Thymus (tissue), 14 donors: Measurements from ENCODE around the gene FAM3D. TPM values are rescaled to one million over a fixed set of nuclear protein-coding genes. Genes with fewer than 3 reads are reported as not detected.
A peak's percentile ranks its signal among the peaks of the same experiment; 100 is the strongest.
"Not testable (repeated sequence)": the region's sequence is repeated elsewhere in the genome, so short reads cannot be mapped to it uniquely, and the experiment has no call there.

ENCODE experiments used
- DNase-seq, 9 donors: peaks; one replicate each; pipeline ENCODE4 v3.0.0-alpha.2; 2013; ENCODE audit warnings: low spot score in 9 of 9, low read depth in 6 of 9, missing footprints in 1 of 9
- H3K27ac ChIP-seq, 2 donors: one replicate each; pipeline ENCODE4 v1.5.1; 2013; ENCODE audit warnings: control low read depth in 1 of 2, low read depth in 1 of 2, low read length in 1 of 2, mild to moderate bottlenecking in 1 of 2, moderate library complexity in 1 of 2
- H3K27me3 ChIP-seq, 2 donors: one replicate each; pipeline ENCODE4 v1.5.1; 2013; ENCODE audit warnings: low read length in 1 of 2; ENCODE audit not compliant: control insufficient read depth in 2 of 2, insufficient read depth in 1 of 2
- H3K36me3 ChIP-seq, 2 donors: one replicate each; pipeline ENCODE4 v1.5.1; 2013; ENCODE audit warnings: low read length in 1 of 2, mild to moderate bottlenecking in 1 of 2, moderate library complexity in 1 of 2; ENCODE audit not compliant: control insufficient read depth in 2 of 2, insufficient read depth in 2 of 2
- H3K4me1 ChIP-seq, 2 donors: one replicate each; pipeline ENCODE4 v1.5.1; 2013; ENCODE audit warnings: low read length in 2 of 2; ENCODE audit not compliant: control insufficient read depth in 2 of 2, insufficient read depth in 2 of 2
- H3K4me3 ChIP-seq, 2 donors: one replicate each; pipeline ENCODE4 v1.5.1; 2013; ENCODE audit warnings: low read length in 2 of 2, control low read depth in 1 of 2, mild to moderate bottlenecking in 1 of 2
- H3K9me3 ChIP-seq, 2 donors: one replicate each; pipeline ENCODE4 v1.5.1; 2013; ENCODE audit warnings: low read length in 1 of 2, mild to moderate bottlenecking in 1 of 2; ENCODE audit not compliant: control insufficient read depth in 2 of 2, insufficient read depth in 1 of 2
- WGBS: extraction: QIAGEN DNeasy Blood & Tissue Kit; methylation state at CpG from one replicate; pipeline ENCODE4 v1.1.7; 2013; 5-methylcytosine and 5-hydroxymethylcytosine counted together
- long read RNA-seq, 10 donors: transcript quantifications; one replicate each; lab custom pipeline, GENCODE V29; 2026
- polyA plus RNA-seq: library from polyadenylated mRNA; stranded (reverse); fragments of 200-250 nt; gene quantifications from one replicate; pipeline ENCODE4 v1.2.3, GENCODE V29; 2013
- total RNA-seq: library from RNA; stranded (reverse); fragments of 120-200 nt; gene quantifications from one replicate; pipeline ENCODE4 v1.2.4, GENCODE V29; 2013
- donor health status: healthy.

FAM3D gene, protein sequence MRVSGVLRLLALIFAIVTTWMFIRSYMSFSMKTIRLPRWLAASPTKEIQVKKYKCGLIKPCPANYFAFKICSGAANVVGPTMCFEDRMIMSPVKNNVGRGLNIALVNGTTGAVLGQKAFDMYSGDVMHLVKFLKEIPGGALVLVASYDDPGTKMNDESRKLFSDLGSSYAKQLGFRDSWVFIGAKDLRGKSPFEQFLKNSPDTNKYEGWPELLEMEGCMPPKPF
- 0.14 TPM for total RNA-seq
- 8.1 TPM for polyA plus RNA-seq
- long read RNA-seq, donor 1: 0 reads
- long read RNA-seq, donor 2: 0 reads
- long read RNA-seq, donor 3: 0 reads
- long read RNA-seq, donor 4: 0 reads
- long read RNA-seq, donor 5: 0 reads
- long read RNA-seq, donor 6: 0 reads
- long read RNA-seq, donor 7: 0 reads
- long read RNA-seq, donor 8: 0 reads
- long read RNA-seq, donor 9: 0 reads
- long read RNA-seq, donor 10: 0 reads

DNA sequence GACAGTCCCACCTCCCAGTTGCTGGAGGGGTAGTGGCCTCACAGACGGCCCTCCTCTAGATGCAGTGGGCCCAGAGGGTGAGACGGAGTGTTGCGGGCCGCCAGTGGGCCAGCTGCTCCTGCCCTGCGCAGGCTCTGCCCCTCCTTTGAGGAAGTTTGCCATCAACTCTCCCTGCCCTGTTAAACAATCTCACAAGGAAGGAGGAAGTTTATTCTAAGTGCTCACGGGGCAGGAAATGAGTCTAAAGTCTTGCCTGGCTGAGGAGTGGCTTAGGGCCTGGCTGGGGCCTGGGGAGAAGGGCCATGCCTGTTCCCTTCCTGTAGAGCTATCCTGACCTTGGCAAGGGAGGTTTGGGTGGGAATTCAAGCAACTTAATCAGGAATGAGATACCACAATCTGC, at the start of gene FAM3D:
Gene FAM3D, minus strand, starts transcription at position 92 of the 400 bp plus-strand sequence. CDS start 11,211 bp downstream, outside the sequence.
- no peaks in the 10 kb centered on the region for H3K9me3 ChIP-seq
- no peak within 1 kb of the TSS for H3K4me3 ChIP-seq
- H3K27me3 ChIP-seq: no peaks in the 10 kb centered on the region
- WGBS: 71% methylated on average over 6 of the region's 6 CpGs
- no peaks in the 10 kb centered on the region for H3K4me1 ChIP-seq
- H3K36me3 ChIP-seq: no peaks in the 10 kb centered on the region
- H3K27ac ChIP-seq: no peak within 1 kb of the TSS
- no peak for DNase-seq

DNA sequence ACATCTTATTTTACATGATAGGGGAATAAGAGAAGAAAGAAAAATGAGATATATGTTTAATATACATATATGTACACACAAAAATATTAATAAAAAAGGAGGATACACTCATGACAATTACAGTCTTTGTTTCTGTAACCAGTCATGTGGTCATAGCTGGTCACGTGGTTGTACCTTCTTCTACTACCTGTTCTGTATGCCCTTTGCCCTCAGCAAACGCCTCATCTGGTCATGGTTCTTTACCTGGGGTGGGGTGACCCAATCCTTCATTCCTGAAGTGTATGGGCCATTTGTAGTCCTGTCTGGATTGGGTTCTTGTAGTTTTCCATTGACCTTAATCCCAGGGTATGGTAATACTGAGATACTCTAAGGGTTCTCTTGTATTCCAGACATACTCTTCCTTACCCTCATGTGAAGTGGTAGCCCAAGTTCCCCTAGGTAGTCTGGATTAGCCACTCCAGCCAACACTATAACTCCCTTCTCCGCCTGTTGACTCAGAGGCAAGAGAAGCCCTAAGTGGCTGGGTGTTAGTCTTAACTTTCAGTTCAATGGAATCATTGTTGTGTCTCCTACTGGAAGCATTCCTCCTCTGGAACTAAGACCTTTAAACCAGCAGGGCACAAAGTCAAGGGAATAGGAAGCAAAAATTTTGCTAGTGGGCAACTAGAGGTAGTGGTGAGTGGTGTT, 47.3 kb upstream of the FAM3D start:
- no peak for DNase-seq
- Histone ChIP-seq H3K4me3 (no peak overlapping the region), H3K36me3 (no peaks in the 10 kb centered on the region), H3K27me3 (no peaks in the 10 kb centered on the region), H3K9me3 (no peaks in the 10 kb centered on the region), H3K4me1 (no peaks in the 10 kb centered on the region), H3K27ac (no peak overlapping the region)
- over 99% methylated on average over 3 of the region's 3 CpGs for WGBS

DNA sequence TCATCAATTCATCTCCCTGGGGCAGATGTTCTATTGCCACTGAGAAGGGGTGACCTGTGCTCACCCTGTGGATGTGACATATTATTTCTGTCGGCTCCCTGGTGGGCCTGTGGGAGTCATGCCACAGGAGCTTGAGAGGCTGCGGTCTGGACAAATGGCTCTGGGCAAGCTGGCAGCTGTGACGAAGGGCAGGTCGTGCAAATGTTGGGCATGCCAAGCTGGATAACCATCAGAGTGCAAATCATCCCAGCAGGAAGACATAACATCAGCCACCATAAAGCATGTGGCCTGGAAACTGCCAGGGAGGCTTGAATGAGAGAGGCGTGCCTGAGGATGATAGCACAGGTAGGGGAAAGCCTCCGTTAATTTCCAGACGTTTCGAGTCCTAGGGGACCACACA, 45.3 kb upstream of the FAM3D start:
- no peak for DNase-seq
- no peak overlapping the region for H3K4me3 ChIP-seq
- peaks cover 0 to 2% of the 10 kb centered on the region in 2 donors for H3K4me1 ChIP-seq
- H3K27ac ChIP-seq: no peak overlapping the region
- WGBS: 95% methylated on average over 8 of the region's 8 CpGs
- no peaks in the 10 kb centered on the region for H3K36me3 ChIP-seq
- no peaks in the 10 kb centered on the region for H3K27me3 ChIP-seq
- H3K9me3 ChIP-seq: no peaks in the 10 kb centered on the region

DNA sequence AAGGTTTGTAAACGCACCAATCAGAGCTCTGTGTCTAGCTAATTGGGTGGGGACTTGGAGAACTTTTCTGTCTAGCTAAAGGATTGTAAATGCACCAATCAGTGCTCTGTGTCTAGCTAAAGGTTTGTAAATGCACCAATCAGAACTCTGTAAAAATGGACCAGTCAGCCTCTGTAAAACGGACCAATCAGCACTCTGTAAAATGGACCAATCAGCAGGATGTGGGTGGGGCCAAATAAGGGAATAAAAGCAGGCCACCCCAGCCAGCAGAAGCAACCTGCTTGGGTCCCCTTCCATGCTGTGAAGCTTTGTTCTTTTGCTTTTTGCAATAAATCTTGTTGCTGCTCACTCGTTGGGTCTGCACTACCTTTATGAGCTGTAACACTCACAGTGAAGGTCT, 42.4 kb upstream of the FAM3D start:
- H3K36me3 ChIP-seq, DNase-seq, H3K9me3 ChIP-seq, H3K27ac ChIP-seq, H3K4me3 ChIP-seq, H3K27me3 ChIP-seq: not testable (repeated sequence)
- 95% methylated on average over 3 of the region's 3 CpGs for WGBS
- peaks cover 0 to 12% of the 10 kb centered on the region in 2 donors for H3K4me1 ChIP-seq

DNA sequence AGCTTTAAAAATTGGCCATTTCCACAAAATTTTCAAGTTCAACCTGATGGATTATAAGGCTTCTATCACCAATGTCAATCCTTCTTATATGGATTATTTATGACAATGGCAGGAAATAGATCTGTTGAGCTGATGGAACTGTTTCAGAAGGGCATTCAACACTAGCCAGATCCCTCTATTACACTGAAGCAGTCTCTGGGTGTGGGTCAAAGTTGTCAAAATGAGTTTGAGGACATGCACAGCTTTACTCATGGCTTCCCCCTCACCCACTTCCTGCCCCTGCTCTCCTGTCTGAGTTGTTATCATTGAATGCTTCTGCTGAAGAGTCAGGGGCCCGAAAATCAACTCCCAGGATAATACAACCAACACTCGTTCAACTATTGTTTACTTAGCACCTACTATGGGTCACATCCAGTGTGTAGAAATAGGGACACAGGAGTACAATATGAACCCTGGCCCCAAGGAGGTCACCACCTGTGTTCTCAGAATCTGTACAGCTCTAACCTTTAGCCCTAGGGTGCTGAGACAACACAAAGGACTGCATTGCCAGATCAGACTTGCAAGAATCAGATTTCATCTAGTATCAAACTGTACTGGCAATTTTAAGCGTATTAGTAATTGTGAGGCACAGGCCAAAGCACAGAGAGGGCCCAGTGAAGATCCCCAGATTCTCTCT, 41.7 kb upstream of the FAM3D start:
- Histone ChIP-seq H3K9me3 (no peaks in the 10 kb centered on the region), H3K36me3 (no peaks in the 10 kb centered on the region), H3K4me3 (no peak overlapping the region), H3K27me3 (no peaks in the 10 kb centered on the region), H3K27ac (no peak overlapping the region), H3K4me1 (peaks cover 0 to 12% of the 10 kb centered on the region in 2 donors)
- peak in 1 of 9 donors; percentile 20 for DNase-seq
- WGBS: 88% methylated on average over 3 of the region's 3 CpGs

DNA sequence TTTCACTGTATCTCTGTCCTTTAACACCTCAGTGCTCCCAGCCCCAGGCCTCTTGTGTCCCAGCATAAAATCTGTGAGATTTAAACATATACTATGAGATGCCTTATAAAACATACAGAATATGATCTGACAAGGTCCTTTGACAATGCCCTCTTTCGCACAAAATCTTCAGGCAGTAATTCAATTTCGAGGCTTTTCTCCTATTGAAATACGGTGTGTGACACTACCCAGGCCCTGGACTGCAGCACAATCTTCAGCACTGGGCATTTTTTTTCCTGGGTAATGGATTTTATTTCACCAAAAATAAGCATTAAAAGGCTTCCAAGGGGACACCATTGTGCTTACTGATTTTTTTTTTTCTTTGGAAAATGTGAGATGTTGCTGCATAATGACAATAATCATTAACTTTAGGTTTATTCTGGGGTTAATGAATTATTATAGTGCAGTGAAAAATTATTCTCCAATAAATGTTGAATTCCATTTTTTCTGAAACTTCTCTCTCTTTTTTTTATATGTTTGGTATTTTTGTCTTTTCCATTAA, 40.9 kb upstream of the FAM3D start:
- WGBS: 96% methylated on average over 3 of the region's 3 CpGs

DNA sequence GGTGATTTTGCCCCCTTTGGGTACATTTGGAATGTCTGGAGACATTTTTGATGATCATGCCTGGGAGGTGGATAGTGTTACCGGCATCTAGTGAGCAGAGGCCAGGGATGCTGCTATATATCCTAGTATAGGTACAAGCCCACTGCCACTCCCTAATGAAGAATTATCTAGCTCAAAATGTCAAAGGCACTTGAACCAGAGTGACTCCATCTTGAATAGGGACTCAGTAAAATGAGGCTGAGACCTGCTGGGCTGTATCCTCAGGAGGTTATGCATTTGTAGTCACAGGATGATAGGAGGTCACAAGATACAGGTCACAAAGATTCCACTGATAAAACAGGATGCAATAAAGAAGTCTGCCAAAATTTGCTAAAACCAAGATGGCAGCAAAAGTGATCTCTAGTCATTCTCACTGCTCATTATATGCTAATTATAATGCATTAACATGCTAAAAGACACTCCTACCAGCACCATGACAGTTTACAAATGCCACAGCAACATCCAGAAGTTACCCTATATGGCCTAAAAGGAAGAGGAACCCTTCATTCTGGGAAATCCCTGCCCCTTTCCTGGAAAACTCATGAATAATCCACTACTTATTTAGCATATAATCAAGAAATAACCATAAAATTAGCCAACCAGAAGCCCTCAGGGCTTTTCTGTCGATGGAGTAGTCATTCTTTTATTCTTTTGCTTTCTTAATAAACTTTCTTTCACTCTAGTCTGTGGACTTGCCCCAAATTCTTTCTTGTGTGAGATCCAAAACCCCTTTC, 40.0 kb upstream of the FAM3D start:
- WGBS: 95% methylated on average over 2 of the region's 2 CpGs
- Histone ChIP-seq H3K27ac (no peak overlapping the region), H3K27me3 (no peaks in the 10 kb centered on the region), H3K9me3 (no peaks in the 10 kb centered on the region), H3K4me1 (peaks cover 0 to 12% of the 10 kb centered on the region in 2 donors), H3K4me3 (no peak overlapping the region), H3K36me3 (no peaks in the 10 kb centered on the region)
- DNase-seq: no peak

More for the DNA sequence above, 40.9 kb upstream of the FAM3D start:
- no peaks in the 10 kb centered on the region for H3K27me3 ChIP-seq
- H3K36me3 ChIP-seq: no peaks in the 10 kb centered on the region
- H3K4me1 ChIP-seq: peaks cover 0 to 12% of the 10 kb centered on the region in 2 donors
- H3K9me3 ChIP-seq: no peaks in the 10 kb centered on the region
- H3K27ac ChIP-seq: no peak overlapping the region
- H3K4me3 ChIP-seq: no peak overlapping the region
- no peak for DNase-seq

DNA sequence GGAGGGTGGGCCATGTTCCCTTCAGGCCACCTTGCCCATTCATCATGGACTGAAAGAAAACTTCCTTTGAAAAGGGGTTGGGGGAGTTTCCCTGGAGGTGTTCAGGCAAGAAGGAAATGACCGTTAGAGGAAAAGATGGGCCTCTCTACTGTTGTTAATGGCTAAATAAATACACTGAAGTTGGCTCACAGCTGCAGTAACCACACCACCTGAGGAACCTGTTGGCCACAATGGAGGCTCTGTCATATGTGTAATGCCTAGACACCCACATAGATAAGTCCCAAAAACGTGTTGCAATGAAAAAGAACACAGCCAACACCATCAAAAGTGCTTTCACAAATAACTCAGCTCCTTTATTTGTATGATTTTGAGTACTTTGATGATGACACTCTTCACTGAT, 38.2 kb upstream of the FAM3D start:
- H3K9me3 ChIP-seq: no peaks in the 10 kb centered on the region

More for the DNA sequence above, 38.2 kb upstream of the FAM3D start:
- WGBS: 28% methylated on average over 2 of the region's 2 CpGs
- Histone ChIP-seq H3K27ac (no peak overlapping the region), H3K4me1 (peaks cover 0 to 12% of the 10 kb centered on the region in 2 donors), H3K27me3 (no peaks in the 10 kb centered on the region), H3K36me3 (no peaks in the 10 kb centered on the region), H3K4me3 (no peak overlapping the region)
- peak in 1 of 9 donors; percentile 19 for DNase-seq
